ENCODE data around the gene TBC1D1. TPM values are rescaled to one million over a fixed set of nuclear protein-coding genes. Genes with fewer than 3 reads are reported as not detected.
A peak's percentile ranks its signal among the peaks of the same experiment; 100 is the strongest.

The TBC1D1 gene
- total and polyA plus RNA-seq, 2 of the 8 experiments (the other 6 are each of a cell fraction or from before 2014, with no cell fraction given), result 96.9 to 162 TPM

- no peak overlapping the region for H4K8ac ChIP-seq (ENCODE audit: extremely low read depth, insufficient read depth, low read length)
- no peaks in the 10 kb centered on the region for H3K27me3 ChIP-seq (replicated peaks in 1 of 4; ENCODE audit: control insufficient read depth in 3 of 4, extremely low read depth in 1 of 4, insufficient read depth in 3 of 4, low read length in 3 of 4)
- 0 out of 2 replicates have a peak overlapping the region, but pooled peaks have one; percentile 43 for H2AFZ ChIP-seq (ENCODE audit: low read length)
- no peaks in the 10 kb centered on the region for H3K9me3 ChIP-seq (ENCODE audit: insufficient read depth in 2 of 2, low read depth in 1 of 2, low read length in 1 of 2)
- H2BK120ac ChIP-seq (replicated peaks; ENCODE audit: low read depth, low read length), result no peak overlapping the region
- H2BK15ac ChIP-seq (ENCODE audit: low read length), result no peak overlapping the region
- H3K18ac ChIP-seq (ENCODE audit: extremely low read depth, low read length), result no peak overlapping the region
- H3K27ac ChIP-seq (ENCODE audit: low read depth, low read length), result no peak overlapping the region
- H3K4me1 ChIP-seq (replicated peaks in 1 of 4; ENCODE audit: control insufficient read depth in 3 of 4, insufficient read depth in 4 of 4, low read length in 3 of 4), result no peaks in the 10 kb centered on the region
- H4K91ac ChIP-seq (replicated peaks; ENCODE audit: insufficient read length, low read length), result no peak overlapping the region
- H3K23me2 ChIP-seq (ENCODE audit: low read depth, low read length), result no peaks in the 10 kb centered on the region
- no peak overlapping the region for H3K9ac ChIP-seq (replicated peaks in 1 of 4; ENCODE audit: extremely low read depth in 1 of 4, low read depth in 3 of 4, low read length in 3 of 4)
- TF ChIP-seq ZNF274 (IDR thresholded peaks at IDR 0.05; ENCODE audit: borderline replicate concordance, extremely low read depth, low read length) (no peak), SRF (IDR thresholded peaks at IDR 0.05; ENCODE audit: low read depth, low read length) (no peak), TCF12 (IDR thresholded peaks at IDR 0.05; ENCODE audit: low read depth, low read length) (no peak), E2F6 (IDR thresholded peaks at IDR 0.05) (no peak), YY1 (IDR thresholded peaks at IDR 0.05; ENCODE audit: low read depth, low read length) (peak; percentile 77)
- no peak overlapping the region for H2BK5ac ChIP-seq (ENCODE audit: low read depth, low read length)
- no peak overlapping the region for H3K4me3 ChIP-seq (ENCODE audit: extremely low read depth in 1 of 4, insufficient read depth in 2 of 4, low read depth in 3 of 4, low read length in 4 of 4)
- no peak overlapping the region for H2BK20ac ChIP-seq (ENCODE audit: low read length)
- H3K36me3 ChIP-seq (ENCODE audit: control insufficient read depth in 2 of 4, insufficient read depth in 4 of 4, low read length in 3 of 4), result no peaks in the 10 kb centered on the region
- H3K14ac ChIP-seq (ENCODE audit: insufficient read length), result no peak overlapping the region
- H2AK5ac ChIP-seq (ENCODE audit: low read depth, low read length), result no peak overlapping the region; the same call in 1 of the 2 replicates
- no peak overlapping the region for H4K5ac ChIP-seq (ENCODE audit: insufficient read length, low read depth, low read length)
- H3K4ac ChIP-seq (replicated peaks; ENCODE audit: insufficient read length, low read depth, low read length), result no peak overlapping the region
- no peak overlapping the region for H3K4me2 ChIP-seq (ENCODE audit: insufficient read depth in 1 of 2, low read depth in 2 of 2, low read length in 2 of 2)
- no peak overlapping the region for H2BK12ac ChIP-seq (ENCODE audit: low read depth, low read length)
- POLR2A ChIA-PET (ENCODE audit: partially characterized antibody), result interaction anchor here (1.2 kb wide), 1 partner anchor 63 kb away, joined by 3 read pairs; no protein-coding TSS in a partner anchor
- 76% methylated on average over 7 of the region's 7 CpGs; no CpG with 5 or more reads in 1 of the 2 experiments for WGBS, 2 experiments (ENCODE audit: extremely low coverage in 1 of 2, insufficient coverage in 1 of 2, insufficient read length in 1 of 2, insufficient replicate concordance in 2 of 2, low coverage in 1 of 2, low lambda C conversion rate in 2 of 2, missing lambda C conversion rate in 1 of 2)
- CTCF ChIA-PET (ENCODE audit: partially characterized antibody), result no interaction called here
- H3K56ac ChIP-seq (replicated peaks; ENCODE audit: insufficient read length, low read depth, low read length), result no peak overlapping the region
- no peak for DNase-seq (ENCODE audit: low read depth in 1 of 2, low spot score in 2 of 2)
- FAIRE-seq, result no peak
- H4K20me1 ChIP-seq (replicated peaks in 1 of 2; ENCODE audit: control insufficient read depth in 1 of 2, insufficient read depth in 2 of 2, low read length in 2 of 2), result no peaks in the 10 kb centered on the region
- H3K79me1 ChIP-seq (ENCODE audit: low read depth, low read length), result no peaks in the 10 kb centered on the region
- H3K23ac ChIP-seq (ENCODE audit: insufficient read length), result no peak overlapping the region
- no peaks in the 10 kb centered on the region for H3K79me2 ChIP-seq (ENCODE audit: control insufficient read depth in 1 of 2, insufficient read depth in 2 of 2, low read length in 2 of 2)
These were observed 62.9 kb downstream of the TBC1D1 start for GRCh38 chr4:37953620-37954293.
